Hepatocyte (in vitro differentiated cells): ENCODE data around the gene MYO3B. TPM values are rescaled to one million over a fixed set of nuclear protein-coding genes. Genes with fewer than 3 reads are reported as not detected.

Experiments used
- DNase-seq: peaks from one replicate; pipeline ENCODE4 v3.0.0-alpha.2; 2016; ENCODE audit warnings: low spot score
- H2AFZ ChIP-seq: fragments of 200-600 bp; sonication (generic); 2 replicates; pipeline ENCODE4 v1.6.0; 2016; ENCODE audit warnings: antibody characterized with exemption, mild to moderate bottlenecking
- H3K27ac ChIP-seq: fragments of 200-600 bp; sonication (generic); 2 replicates; pipeline ENCODE4 v1.5.1; 2016; ENCODE audit warnings: mild to moderate bottlenecking
- H3K27me3 ChIP-seq: fragments of 200-600 bp; sonication (generic); 2 replicates; pipeline ENCODE4 v1.6.1; 2016
- H3K36me3 ChIP-seq: fragments of 200-600 bp; sonication (generic); replicated peaks from 2 replicates; pipeline ENCODE4 v1.5.1; 2016; ENCODE audit warnings: low read depth; ENCODE audit not compliant: insufficient read depth
- H3K4me1 ChIP-seq: fragments of 200-600 bp; sonication (generic); 2 replicates; pipeline ENCODE4 v1.5.1; 2016; ENCODE audit warnings: mild to moderate bottlenecking, moderate library complexity; ENCODE audit not compliant: insufficient read depth
- H3K4me2 ChIP-seq: fragments of 200-600 bp; sonication (generic); 2 replicates; pipeline ENCODE4 v1.6.0; 2016
- H3K4me3 ChIP-seq: fragments of 200-600 bp; sonication (generic); 2 replicates; pipeline ENCODE4 v1.5.1; 2016; ENCODE audit warnings: mild to moderate bottlenecking
- H3K79me2 ChIP-seq: fragments of 200-600 bp; sonication (generic); 2 replicates; pipeline ENCODE4 v1.6.0; 2017; ENCODE audit warnings: mild to moderate bottlenecking
- H3K9me2 ChIP-seq: fragments of 200-600 bp; sonication (generic); replicated peaks from 2 replicates; pipeline ENCODE4 v1.6.0; 2017; ENCODE audit warnings: mild to moderate bottlenecking; ENCODE audit not compliant: insufficient read depth
- H3K9me3 ChIP-seq: fragments of 200-600 bp; sonication (generic); 2 replicates; pipeline ENCODE4 v1.5.1; 2016; ENCODE audit warnings: low read depth, mild to moderate bottlenecking
- H4K20me1 ChIP-seq: fragments of 200-600 bp; sonication (generic); 2 replicates; pipeline ENCODE4 v1.6.0; 2016; ENCODE audit warnings: mild to moderate bottlenecking; ENCODE audit not compliant: insufficient read depth, poor library complexity, severe bottlenecking
- EZH2 ChIP-seq: fragments of 200-600 bp; sonication (generic); IDR thresholded peaks from 2 replicates; pipeline ENCODE4 v1.6.1; 2016; ENCODE audit warnings: antibody characterized with exemption, mild to moderate bottlenecking, borderline replicate concordance
- EZH2phosphoT487 ChIP-seq: fragments of 200-600 bp; sonication (generic); IDR thresholded peaks from one replicate; pipeline ENCODE4 v1.6.1; 2018; ENCODE audit warnings: antibody characterized with exemption, mild to moderate bottlenecking, low read depth, moderate library complexity; ENCODE audit not compliant: unreplicated experiment, severe bottlenecking
- WGBS: methylation state at CpG from one replicate; pipeline ENCODE4 v1.1.6; 2016; ENCODE audit warnings: low lambda C conversion rate; ENCODE audit errors: missing lambda C conversion rate; 5-methylcytosine and 5-hydroxymethylcytosine counted together
- polyA plus RNA-seq: library from polyadenylated mRNA; unstranded; fragments of >200 nt; fragmentation: Nextera tagmentation; extraction: Ambion mirVana; gene quantifications from 2 replicates; pipeline ENCODE4 v1.2.1, GENCODE V29; 2016
- total RNA-seq: library from RNA; depleted of rRNA; stranded (reverse); fragments of >200 nt; gene quantifications from 2 replicates; pipeline ENCODE4 v1.2.3, GENCODE V29; 2014
- TF ChIP-seq, protein P1 (sequence below): fragments of 200-600 bp; sonication (generic); IDR thresholded peaks from 2 replicates; pipeline ENCODE4 v1.5.1; 2016; ENCODE audit warnings: antibody characterized with exemption, mild to moderate bottlenecking; ENCODE audit not compliant: poor library complexity

The MYO3B gene
- total and polyA plus RNA-seq, 2 experiments from 2014 or later: 0.63 to 1.1 TPM

DNA sequence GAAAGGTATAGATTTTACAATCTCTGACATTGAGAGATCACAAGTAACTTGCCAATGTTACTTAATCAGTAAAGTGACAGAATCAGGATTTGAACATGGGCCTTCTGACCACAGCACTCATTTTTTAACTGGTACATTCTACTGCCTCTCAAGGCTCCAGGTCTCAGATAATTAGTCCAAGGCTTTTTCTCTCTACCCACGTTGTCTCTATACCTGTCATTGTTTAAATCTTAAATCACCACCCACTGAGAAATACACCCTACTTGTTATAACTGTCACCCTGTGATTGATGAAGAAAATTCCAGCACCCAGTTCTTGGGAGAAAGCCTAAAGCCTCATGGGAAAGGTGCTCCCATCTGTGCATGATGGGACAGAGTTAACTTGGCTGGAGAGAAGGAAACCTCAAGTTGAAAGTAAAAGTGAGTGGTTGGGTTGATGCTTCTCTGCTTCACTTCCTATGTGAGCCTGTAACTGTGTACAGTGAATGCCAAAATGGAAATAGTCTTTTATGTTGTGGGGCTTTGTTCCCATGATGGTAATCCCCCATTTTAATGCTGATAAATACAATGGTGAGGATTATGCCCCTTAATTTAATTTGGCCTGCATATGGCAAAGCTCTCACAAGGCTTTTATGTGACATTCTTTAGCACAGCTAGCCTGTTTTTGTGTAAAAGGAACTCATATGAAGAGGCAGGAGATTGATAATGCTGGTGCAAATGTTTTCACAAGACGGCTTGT is 347.1 kb downstream of the MYO3B start:
- H3K4me2 ChIP-seq: peak overlapping the region; percentile 14
- TF ChIP-seq EZH2 (no peak), EZH2phosphoT487 (no peak)
- TF ChIP-seq, protein P1, sequence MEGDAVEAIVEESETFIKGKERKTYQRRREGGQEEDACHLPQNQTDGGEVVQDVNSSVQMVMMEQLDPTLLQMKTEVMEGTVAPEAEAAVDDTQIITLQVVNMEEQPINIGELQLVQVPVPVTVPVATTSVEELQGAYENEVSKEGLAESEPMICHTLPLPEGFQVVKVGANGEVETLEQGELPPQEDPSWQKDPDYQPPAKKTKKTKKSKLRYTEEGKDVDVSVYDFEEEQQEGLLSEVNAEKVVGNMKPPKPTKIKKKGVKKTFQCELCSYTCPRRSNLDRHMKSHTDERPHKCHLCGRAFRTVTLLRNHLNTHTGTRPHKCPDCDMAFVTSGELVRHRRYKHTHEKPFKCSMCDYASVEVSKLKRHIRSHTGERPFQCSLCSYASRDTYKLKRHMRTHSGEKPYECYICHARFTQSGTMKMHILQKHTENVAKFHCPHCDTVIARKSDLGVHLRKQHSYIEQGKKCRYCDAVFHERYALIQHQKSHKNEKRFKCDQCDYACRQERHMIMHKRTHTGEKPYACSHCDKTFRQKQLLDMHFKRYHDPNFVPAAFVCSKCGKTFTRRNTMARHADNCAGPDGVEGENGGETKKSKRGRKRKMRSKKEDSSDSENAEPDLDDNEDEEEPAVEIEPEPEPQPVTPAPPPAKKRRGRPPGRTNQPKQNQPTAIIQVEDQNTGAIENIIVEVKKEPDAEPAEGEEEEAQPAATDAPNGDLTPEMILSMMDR: no peak
- H3K4me3 ChIP-seq: no peak overlapping the region
- DNase-seq: no peak
- no peaks in the 10 kb centered on the region for H3K79me2 ChIP-seq
- H2AFZ ChIP-seq: no peak overlapping the region
- 58% methylated on average over 2 of the region's 2 CpGs for WGBS
- H3K36me3 ChIP-seq: no peaks in the 10 kb centered on the region
- no peaks in the 10 kb centered on the region for H3K9me3 ChIP-seq
- no peaks in the 10 kb centered on the region for H4K20me1 ChIP-seq
- peaks cover 14% of the 10 kb centered on the region for H3K4me1 ChIP-seq
- H3K27me3 ChIP-seq: no peaks in the 10 kb centered on the region
- no peaks in the 10 kb centered on the region for H3K9me2 ChIP-seq
- H3K27ac ChIP-seq: peak overlapping the region; percentile 24

DNA sequence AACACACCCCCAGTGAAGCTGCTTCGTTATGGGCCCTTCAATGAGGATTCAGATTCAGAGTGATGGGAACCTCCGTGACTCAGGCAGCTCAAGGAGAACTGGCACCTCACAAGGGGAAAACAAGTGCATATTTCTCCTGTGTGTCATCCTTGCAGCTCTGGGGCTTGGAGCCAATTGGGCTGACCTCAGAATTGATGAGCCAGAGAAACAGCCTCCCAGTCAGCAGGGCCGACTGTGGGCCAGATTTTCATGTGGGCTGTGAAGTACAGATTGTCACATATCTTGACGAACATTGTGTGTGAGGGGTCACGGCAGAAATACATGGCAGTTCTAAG is 347.6 kb downstream of the MYO3B start:
- DNase-seq: peak; percentile 79
- Histone ChIP-seq H3K36me3 (no peaks in the 10 kb centered on the region), H3K27me3 (no peaks in the 10 kb centered on the region), H3K9me2 (no peaks in the 10 kb centered on the region), H3K27ac (no peak overlapping the region), H3K4me1 (peaks cover 19% of the 10 kb centered on the region), H3K79me2 (no peaks in the 10 kb centered on the region), H3K4me3 (no peak overlapping the region), H3K9me3 (no peaks in the 10 kb centered on the region), H2AFZ (no peak overlapping the region), H4K20me1 (no peaks in the 10 kb centered on the region), H3K4me2 (peak overlapping the region; percentile 14)
- TF ChIP-seq EZH2phosphoT487 (no peak), EZH2 (no peak)
- TF ChIP-seq, protein P1: no peak
- whole genome bisulfite sequencing: 48% methylated on average over 5 of the region's 5 CpGs

DNA sequence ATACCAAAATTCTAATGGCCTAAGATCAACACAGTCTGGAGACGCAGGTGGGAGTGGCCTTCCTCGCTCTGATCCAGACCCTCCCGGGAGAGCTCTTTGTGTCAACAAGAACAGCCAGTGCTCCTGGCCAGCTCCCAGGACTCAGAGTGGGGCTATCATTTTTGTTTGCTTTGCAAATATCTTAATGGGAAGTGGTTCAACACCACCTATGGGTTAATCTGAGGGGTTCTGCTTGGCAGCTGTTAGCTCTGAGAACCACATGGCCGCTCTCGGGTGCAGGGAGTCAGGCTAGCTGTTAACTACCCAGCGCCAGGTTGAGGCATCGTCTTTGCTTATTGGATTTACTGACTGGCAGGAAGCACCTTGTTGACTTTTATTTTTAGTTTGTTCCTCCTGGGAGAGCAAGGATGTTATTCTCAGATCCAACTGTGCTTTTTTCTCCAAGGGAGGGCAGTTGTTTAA is 352.4 kb downstream of the MYO3B start:
- no peaks in the 10 kb centered on the region for H3K9me3 ChIP-seq
- H3K36me3 ChIP-seq: no peaks in the 10 kb centered on the region
- no peaks in the 10 kb centered on the region for H3K9me2 ChIP-seq
- H3K27me3 ChIP-seq: no peaks in the 10 kb centered on the region
- H4K20me1 ChIP-seq: no peaks in the 10 kb centered on the region
- TF ChIP-seq EZH2phosphoT487: no peak
- TF ChIP-seq, protein P1: peak; percentile 7
- peak overlapping the region; percentile 32 for H3K27ac ChIP-seq
- DNase-seq: peak; percentile 68
- H3K4me3 ChIP-seq: no peak overlapping the region
- WGBS: 12% methylated on average over 7 of the region's 7 CpGs
- peaks cover 21% of the 10 kb centered on the region for H3K4me1 ChIP-seq
- H2AFZ ChIP-seq: peak overlapping the region; percentile 17
- H3K4me2 ChIP-seq: peak overlapping the region; percentile 68
- H3K79me2 ChIP-seq: no peaks in the 10 kb centered on the region
